ENCODE results near the gene KIF19. TPM values are rescaled to one million over a fixed set of nuclear protein-coding genes. Genes with fewer than 3 reads are reported as not detected.

The KIF19 gene
- total RNA-seq, 4 donors from 2014 or later, result 0.41 to 1.8 (median 0.62) TPM; not detected in 1

DNA sequence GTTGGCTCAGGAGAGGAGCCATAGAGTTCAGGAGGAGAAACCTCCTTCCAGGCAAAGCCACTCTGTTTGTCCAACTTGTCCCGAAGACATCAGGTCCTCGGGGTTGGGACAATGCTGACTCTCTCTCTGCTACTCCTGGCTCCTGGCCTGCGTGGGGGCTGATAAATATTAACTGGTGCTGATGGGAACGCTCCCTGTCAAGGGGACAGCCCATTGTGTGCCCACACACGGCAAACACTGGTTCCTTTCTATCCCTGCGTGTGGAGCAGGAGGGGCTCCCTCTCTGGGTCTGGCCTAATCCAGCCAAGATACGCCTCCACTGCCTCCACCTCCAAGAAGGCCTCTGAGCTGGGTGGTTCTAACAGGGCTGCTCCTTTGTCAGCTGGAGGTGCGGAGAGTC lies 4.4 kb downstream of the KIF19 start:
- intact Hi-C loops (cut with DNase I; ENCODE audit: low total_unique reads), result no loop called here
- DNase-seq (no peak), ATAC-seq (no peak)
- H3K9me3 ChIP-seq, result no peaks in the 10 kb centered on the region
- H3K4me3 ChIP-seq, result no peak overlapping the region
- H3K27ac ChIP-seq, result no peak overlapping the region
- H3K36me3 ChIP-seq, result no peaks in the 10 kb centered on the region
- in situ Hi-C loops (cut with MboI; ENCODE audit: low sequenced_read_pairs in 4 of 4), result no loop called here
- peaks cover 0 to 3% (median 0%) of the 10 kb centered on the region in 3 donors for H3K27me3 ChIP-seq
- TF ChIP-seq, protein P1, sequence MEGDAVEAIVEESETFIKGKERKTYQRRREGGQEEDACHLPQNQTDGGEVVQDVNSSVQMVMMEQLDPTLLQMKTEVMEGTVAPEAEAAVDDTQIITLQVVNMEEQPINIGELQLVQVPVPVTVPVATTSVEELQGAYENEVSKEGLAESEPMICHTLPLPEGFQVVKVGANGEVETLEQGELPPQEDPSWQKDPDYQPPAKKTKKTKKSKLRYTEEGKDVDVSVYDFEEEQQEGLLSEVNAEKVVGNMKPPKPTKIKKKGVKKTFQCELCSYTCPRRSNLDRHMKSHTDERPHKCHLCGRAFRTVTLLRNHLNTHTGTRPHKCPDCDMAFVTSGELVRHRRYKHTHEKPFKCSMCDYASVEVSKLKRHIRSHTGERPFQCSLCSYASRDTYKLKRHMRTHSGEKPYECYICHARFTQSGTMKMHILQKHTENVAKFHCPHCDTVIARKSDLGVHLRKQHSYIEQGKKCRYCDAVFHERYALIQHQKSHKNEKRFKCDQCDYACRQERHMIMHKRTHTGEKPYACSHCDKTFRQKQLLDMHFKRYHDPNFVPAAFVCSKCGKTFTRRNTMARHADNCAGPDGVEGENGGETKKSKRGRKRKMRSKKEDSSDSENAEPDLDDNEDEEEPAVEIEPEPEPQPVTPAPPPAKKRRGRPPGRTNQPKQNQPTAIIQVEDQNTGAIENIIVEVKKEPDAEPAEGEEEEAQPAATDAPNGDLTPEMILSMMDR (IDR thresholded peaks at IDR 0.05 in 4 of 5, conservative IDR thresholded peaks at IDR 0.05 in 1 of 5), result no peak
- no peak for TF ChIP-seq POLR2A (IDR thresholded peaks at IDR 0.05)
- H3K4me1 ChIP-seq, result peaks cover 9 to 12% of the 10 kb centered on the region in 2 donors

DNA sequence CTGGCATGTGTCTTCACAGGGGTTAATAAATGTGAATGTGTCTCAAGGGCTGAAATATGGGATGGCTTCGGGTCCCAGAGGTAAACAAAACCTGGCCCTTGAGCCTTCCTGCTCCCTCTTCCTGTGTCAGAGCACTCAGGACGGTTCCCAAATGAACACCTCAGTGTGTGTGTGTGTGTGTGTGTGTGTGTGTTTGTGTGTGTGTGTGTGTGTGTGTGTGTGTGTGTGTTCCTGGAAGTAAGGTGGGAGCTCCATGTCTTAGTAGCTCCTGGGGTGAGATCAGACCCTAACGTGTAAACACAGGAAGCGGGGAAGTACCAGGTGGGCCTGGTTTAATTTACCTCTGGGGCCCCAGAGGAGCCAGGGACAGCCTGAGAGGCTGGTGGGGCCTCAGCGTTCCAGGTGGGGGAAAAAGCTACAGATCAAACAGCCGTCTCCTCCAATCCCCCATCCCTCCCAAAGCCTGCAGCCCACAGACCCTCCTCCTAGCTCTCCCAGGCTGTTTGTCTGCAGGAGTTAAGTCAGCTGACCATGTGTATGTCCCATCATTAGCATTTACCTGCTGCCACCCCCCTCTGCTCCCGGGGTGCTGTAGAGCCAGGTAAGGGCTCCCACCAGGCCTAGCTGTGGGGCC lies 6.1 kb downstream of the KIF19 start:
- Histone ChIP-seq H3K27ac (no peak overlapping the region), H3K4me1 (no peaks in the 10 kb centered on the region), H3K36me3 (no peaks in the 10 kb centered on the region), H3K9me3 (no peaks in the 10 kb centered on the region), H3K27me3 (peaks cover 0 to 6% (median 0%) of the 10 kb centered on the region in 3 donors), H3K4me3 (no peak overlapping the region)
- intact Hi-C loops (cut with DNase I; ENCODE audit: low total_unique reads) (no loop called here), in situ Hi-C loops (cut with MboI; ENCODE audit: low sequenced_read_pairs in 4 of 4) (no loop called here)
- DNase-seq, result no peak
- no peak for TF ChIP-seq POLR2A (IDR thresholded peaks at IDR 0.05)
- ATAC-seq, result no peak

DNA sequence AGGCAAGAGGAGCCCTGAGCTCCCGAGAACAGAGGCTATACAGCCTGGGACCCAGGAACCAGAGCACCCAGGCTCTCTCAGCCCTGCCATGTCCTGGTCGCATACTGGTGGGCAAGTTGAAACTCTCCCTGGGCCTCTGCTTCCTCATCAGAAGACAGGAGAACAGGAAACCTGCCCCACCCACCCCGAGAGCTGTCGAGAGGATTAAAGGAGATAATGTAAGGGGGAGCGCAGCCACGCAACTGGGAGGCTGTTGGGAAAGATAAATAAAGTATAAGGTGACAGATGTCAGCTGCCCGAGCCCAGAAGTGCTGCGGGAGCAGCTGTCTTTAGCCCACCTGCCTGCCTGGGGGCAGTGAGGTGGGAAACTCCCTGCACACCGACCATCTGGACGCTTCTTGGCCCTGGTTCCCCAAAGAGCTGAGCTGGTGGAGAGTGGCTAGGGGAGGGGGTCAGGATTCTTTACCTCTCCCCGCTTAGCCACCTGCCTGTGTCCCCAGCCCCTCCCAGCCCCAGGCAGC lies 6.8 kb downstream of the KIF19 start:
- intact Hi-C loops (cut with DNase I; ENCODE audit: low total_unique reads) (no loop called here), in situ Hi-C loops (cut with MboI; ENCODE audit: low sequenced_read_pairs in 4 of 4) (no loop called here)
- H3K9me3 ChIP-seq, result no peaks in the 10 kb centered on the region
- ATAC-seq, result no peak
- H3K4me3 ChIP-seq, result no peak overlapping the region
- no peak for DNase-seq
- TF ChIP-seq, protein P1 (IDR thresholded peaks at IDR 0.05 in 4 of 5, conservative IDR thresholded peaks at IDR 0.05 in 1 of 5), result no peak
- no peak for TF ChIP-seq POLR2A (IDR thresholded peaks at IDR 0.05)
- H3K27ac ChIP-seq, result no peak overlapping the region
- H3K4me1 ChIP-seq, result no peaks in the 10 kb centered on the region
- H3K36me3 ChIP-seq, result no peaks in the 10 kb centered on the region
- H3K27me3 ChIP-seq, result peaks cover 0 to 9% (median 0%) of the 10 kb centered on the region in 3 donors

DNA sequence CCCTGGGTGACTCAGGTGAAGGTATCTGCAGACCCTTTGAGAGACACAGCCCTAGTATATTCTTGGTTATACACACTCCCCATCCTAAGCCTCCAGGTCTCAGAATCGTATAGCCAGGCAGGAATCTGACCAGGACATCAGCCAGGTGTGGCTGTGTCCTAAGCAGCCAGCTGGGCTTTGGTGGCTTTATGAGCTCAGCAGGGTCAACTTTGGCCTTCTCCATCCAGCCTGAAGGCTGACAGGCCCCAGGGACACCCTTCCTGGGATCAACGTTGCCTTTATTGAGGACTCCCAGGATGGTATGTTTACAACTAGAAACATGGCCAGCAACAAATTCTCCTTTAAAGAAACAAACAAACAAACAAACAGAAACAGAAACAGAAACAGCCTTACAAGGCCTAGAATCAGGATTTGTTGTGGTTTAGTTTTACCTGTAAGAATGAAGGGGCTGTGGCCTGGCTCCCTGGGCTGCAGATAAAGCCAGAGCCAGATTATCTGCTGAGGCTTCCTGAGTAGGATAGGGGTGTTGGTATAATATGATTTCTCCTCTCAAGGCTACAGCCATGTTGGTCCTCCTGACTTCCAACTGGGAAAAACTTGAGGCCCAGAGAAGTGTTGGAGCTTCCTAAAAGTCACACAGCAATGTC lies 8.5 kb downstream of the KIF19 start:
- ATAC-seq (no peak), DNase-seq (no peak)
- H3K27ac ChIP-seq, result no peak overlapping the region
- no peaks in the 10 kb centered on the region for H3K9me3 ChIP-seq
- H3K27me3 ChIP-seq, result peaks cover 0 to 11% (median 0%) of the 10 kb centered on the region in 3 donors
- in situ Hi-C loops (cut with MboI; ENCODE audit: low sequenced_read_pairs in 4 of 4) (no loop called here), intact Hi-C loops (cut with DNase I; ENCODE audit: low total_unique reads) (no loop called here)
- TF ChIP-seq, protein P1 (IDR thresholded peaks at IDR 0.05 in 4 of 5, conservative IDR thresholded peaks at IDR 0.05 in 1 of 5), result no peak
- TF ChIP-seq POLR2A (IDR thresholded peaks at IDR 0.05), result no peak
- no peak overlapping the region for H3K4me3 ChIP-seq
- H3K4me1 ChIP-seq, result no peaks in the 10 kb centered on the region
- H3K36me3 ChIP-seq, result no peaks in the 10 kb centered on the region

DNA sequence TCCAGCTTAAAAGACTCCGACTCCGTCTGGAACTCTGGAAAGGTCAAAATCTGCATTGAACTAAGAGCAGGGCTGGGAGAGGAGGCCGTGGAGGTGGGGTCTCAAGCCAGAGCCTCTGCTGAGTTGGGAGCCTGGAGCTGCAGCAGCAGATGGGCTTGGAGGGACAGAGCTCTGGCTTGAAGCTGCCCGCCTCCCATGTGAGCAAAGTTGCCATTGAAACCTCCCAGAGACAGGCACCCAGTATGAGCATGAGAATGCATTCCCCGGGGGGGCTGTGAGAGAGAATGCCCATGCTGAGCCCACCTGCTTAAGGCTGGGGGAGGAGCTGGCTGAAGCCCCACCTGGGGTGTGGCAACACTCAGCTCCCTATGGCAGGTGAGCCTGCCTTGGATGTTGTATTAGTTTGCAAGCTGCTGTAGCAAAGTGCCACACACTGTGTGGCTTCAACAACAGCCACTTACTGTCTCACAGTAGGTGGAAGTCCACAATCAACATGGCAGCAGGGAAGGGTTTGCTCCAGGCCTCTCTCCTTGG lies 9.6 kb downstream of the KIF19 start:
- Histone ChIP-seq H3K4me3 (no peak overlapping the region), H3K4me1 (no peaks in the 10 kb centered on the region), H3K9me3 (no peaks in the 10 kb centered on the region), H3K27ac (no peak overlapping the region), H3K36me3 (no peaks in the 10 kb centered on the region), H3K27me3 (peaks cover 0 to 11% (median 0%) of the 10 kb centered on the region in 3 donors)
- intact Hi-C loops (cut with DNase I; ENCODE audit: low total_unique reads), result no loop called here
- no peak for TF ChIP-seq POLR2A (IDR thresholded peaks at IDR 0.05)
- TF ChIP-seq, protein P1 (IDR thresholded peaks at IDR 0.05 in 4 of 5, conservative IDR thresholded peaks at IDR 0.05 in 1 of 5), result no peak
- DNase-seq (no peak), ATAC-seq (no peak)
- in situ Hi-C loops (cut with MboI; ENCODE audit: low sequenced_read_pairs in 4 of 4), result no loop called here
